ENCODE measurements around the gene CASKIN1.

Gene CASKIN1

GRCh38 chr16:2170080-2170479 is 26.3 kb downstream of the CASKIN1 start:
- Histone ChIP-seq H2AFZ (ENCODE audit: low read depth, low read length) (no peak overlapping the region), H3K4me3 (ENCODE audit: low read length) (no peak overlapping the region), H3K9me3 (ENCODE audit: insufficient read depth, low read length) (no peaks in the 10 kb centered on the region), H3K9ac (ENCODE audit: low read length) (no peak overlapping the region), H3K27ac (ENCODE audit: low read length) (no peak overlapping the region), H3K4me1 (ENCODE audit: low read length) (no peaks in the 10 kb centered on the region), H4K20me1 (ENCODE audit: insufficient read depth, low read length) (no peaks in the 10 kb centered on the region), H3K79me2 (ENCODE audit: low read length) (no peaks in the 10 kb centered on the region), H3K4me2 (ENCODE audit: low read length) (no peak overlapping the region), H3K36me3 (replicated peaks; ENCODE audit: low read depth, low read length) (peaks cover 22% of the 10 kb centered on the region), H3K27me3 (ENCODE audit: low read depth, low read length) (no peaks in the 10 kb centered on the region)
- no peak for TF ChIP-seq CTCF (IDR thresholded peaks at IDR 0.05; ENCODE audit: low read depth, low read length)
- no peak for TF ChIP-seq EZH2phosphoT487 (IDR thresholded peaks at IDR 0.05; ENCODE audit: low read depth)

- H3K36me3 ChIP-seq (replicated peaks; ENCODE audit: low read depth, low read length) = peaks cover 30% of the 10 kb centered on the region
- no peaks in the 10 kb centered on the region for H4K20me1 ChIP-seq (ENCODE audit: insufficient read depth, low read length)
- peaks cover 22% of the 10 kb centered on the region for H3K79me2 ChIP-seq (ENCODE audit: low read length)
- H3K4me3 ChIP-seq (ENCODE audit: low read length) = no peak overlapping the region
- H3K4me1 ChIP-seq (ENCODE audit: low read length) = no peaks in the 10 kb centered on the region
- no peak overlapping the region for H3K4me2 ChIP-seq (ENCODE audit: low read length)
- H2AFZ ChIP-seq (ENCODE audit: low read depth, low read length) = no peak overlapping the region
- H3K27ac ChIP-seq (ENCODE audit: low read length) = no peak overlapping the region
- TF ChIP-seq EZH2phosphoT487 (IDR thresholded peaks at IDR 0.05; ENCODE audit: low read depth) = no peak
- TF ChIP-seq CTCF (IDR thresholded peaks at IDR 0.05; ENCODE audit: low read depth, low read length) = no peak
- H3K9me3 ChIP-seq (ENCODE audit: insufficient read depth, low read length) = no peaks in the 10 kb centered on the region
- no peak overlapping the region for H3K9ac ChIP-seq (ENCODE audit: low read length)
- no peaks in the 10 kb centered on the region for H3K27me3 ChIP-seq (ENCODE audit: low read depth, low read length)
These were observed 29.3 kb downstream of the CASKIN1 start for GRCh38 chr16:2167068-2167638.

GRCh38 chr16:2166263-2167067 is 29.9 kb downstream of the CASKIN1 start:
- H3K4me1 ChIP-seq (ENCODE audit: low read length) = no peaks in the 10 kb centered on the region
- peaks cover 36% of the 10 kb centered on the region for H3K36me3 ChIP-seq (replicated peaks; ENCODE audit: low read depth, low read length)
- no peak for TF ChIP-seq CTCF (IDR thresholded peaks at IDR 0.05; ENCODE audit: low read depth, low read length)
- TF ChIP-seq EZH2phosphoT487 (IDR thresholded peaks at IDR 0.05; ENCODE audit: low read depth) = no peak
- no peak overlapping the region for H3K4me3 ChIP-seq (ENCODE audit: low read length)
- no peak overlapping the region for H3K4me2 ChIP-seq (ENCODE audit: low read length)
- no peaks in the 10 kb centered on the region for H3K27me3 ChIP-seq (ENCODE audit: low read depth, low read length)
- H2AFZ ChIP-seq (ENCODE audit: low read depth, low read length) = no peak overlapping the region
- no peak overlapping the region for H3K9ac ChIP-seq (ENCODE audit: low read length)
- H3K27ac ChIP-seq (ENCODE audit: low read length) = no peak overlapping the region
- no peaks in the 10 kb centered on the region for H3K9me3 ChIP-seq (ENCODE audit: insufficient read depth, low read length)
- H3K79me2 ChIP-seq (ENCODE audit: low read length) = peaks cover 29% of the 10 kb centered on the region
- no peaks in the 10 kb centered on the region for H4K20me1 ChIP-seq (ENCODE audit: insufficient read depth, low read length)

- no peaks in the 10 kb centered on the region for H4K20me1 ChIP-seq (ENCODE audit: insufficient read depth, low read length)
- H3K36me3 ChIP-seq (replicated peaks; ENCODE audit: low read depth, low read length) = peaks cover 38% of the 10 kb centered on the region
- no peak overlapping the region for H2AFZ ChIP-seq (ENCODE audit: low read depth, low read length)
- H3K4me2 ChIP-seq (ENCODE audit: low read length) = no peak overlapping the region
- H3K9ac ChIP-seq (ENCODE audit: low read length) = no peak overlapping the region
- no peak overlapping the region for H3K27ac ChIP-seq (ENCODE audit: low read length)
- H3K4me3 ChIP-seq (ENCODE audit: low read length) = no peak overlapping the region
- H3K27me3 ChIP-seq (ENCODE audit: low read depth, low read length) = no peaks in the 10 kb centered on the region
- no peaks in the 10 kb centered on the region for H3K9me3 ChIP-seq (ENCODE audit: insufficient read depth, low read length)
- peaks cover under 1% of the 10 kb centered on the region; the same call in 1 of the 2 replicates for H3K4me1 ChIP-seq (ENCODE audit: low read length)
- H3K79me2 ChIP-seq (ENCODE audit: low read length) = peaks cover 34% of the 10 kb centered on the region
- TF ChIP-seq CTCF (IDR thresholded peaks at IDR 0.05; ENCODE audit: low read depth, low read length) (no peak), EZH2phosphoT487 (IDR thresholded peaks at IDR 0.05; ENCODE audit: low read depth) (no peak)
These were observed 30.5 kb downstream of the CASKIN1 start for GRCh38 chr16:2165861-2166260.

All from OCI-LY3 (cell line).